ENCODE measurements around the gene CGB3.

CGB3 gene

GRCh38 chr19:48985711-48986110 lies 38.4 kb downstream of the CGB3 start:
- no peak for DNase-seq

- no peak for DNase-seq
These were observed 41.9 kb downstream of the CGB3 start for GRCh38 chr19:48982280-48982679.

- DNase-seq: no peak
These were observed 47.1 kb downstream of the CGB3 start for GRCh38 chr19:48977061-48977460.

GRCh38 chr19:48975947-48976847 lies 47.9 kb downstream of the CGB3 start:
- DNase-seq: peak; percentile 41

Measured in activated naive CD4-positive, alpha-beta T cell treated with Interleukin-2 at 50 U/mL for 16 hours (primary cell).